HG03460 (cell line): ENCODE results near the gene PAF1.

Experiments
- ATAC-seq: cut with Tn5 transposase; IDR thresholded peaks from one replicate; pipeline ENCODE4 v1.9.1; 2021; ENCODE audit not compliant: unreplicated experiment

The PAF1 gene

GRCh38 chr19:39390751-39391437, at the start of gene PAF1, which contains the start of gene MED29:
TSS of gene PAF1 (minus strand) at chr19:39391106. CDS start at chr19:39390864, 242 bp downstream.
TSS of gene MED29 (plus strand) at chr19:39391378. CDS start at chr19:39391423, 45 bp downstream.
- ATAC-seq: peak; percentile 82

GRCh38 chr19:39438270-39438934, 47.5 kb upstream of the PAF1 start:
- ATAC-seq: no peak

GRCh38 chr19:39436350-39436716, 45.4 kb upstream of the PAF1 start:
- no peak for ATAC-seq

DNA sequence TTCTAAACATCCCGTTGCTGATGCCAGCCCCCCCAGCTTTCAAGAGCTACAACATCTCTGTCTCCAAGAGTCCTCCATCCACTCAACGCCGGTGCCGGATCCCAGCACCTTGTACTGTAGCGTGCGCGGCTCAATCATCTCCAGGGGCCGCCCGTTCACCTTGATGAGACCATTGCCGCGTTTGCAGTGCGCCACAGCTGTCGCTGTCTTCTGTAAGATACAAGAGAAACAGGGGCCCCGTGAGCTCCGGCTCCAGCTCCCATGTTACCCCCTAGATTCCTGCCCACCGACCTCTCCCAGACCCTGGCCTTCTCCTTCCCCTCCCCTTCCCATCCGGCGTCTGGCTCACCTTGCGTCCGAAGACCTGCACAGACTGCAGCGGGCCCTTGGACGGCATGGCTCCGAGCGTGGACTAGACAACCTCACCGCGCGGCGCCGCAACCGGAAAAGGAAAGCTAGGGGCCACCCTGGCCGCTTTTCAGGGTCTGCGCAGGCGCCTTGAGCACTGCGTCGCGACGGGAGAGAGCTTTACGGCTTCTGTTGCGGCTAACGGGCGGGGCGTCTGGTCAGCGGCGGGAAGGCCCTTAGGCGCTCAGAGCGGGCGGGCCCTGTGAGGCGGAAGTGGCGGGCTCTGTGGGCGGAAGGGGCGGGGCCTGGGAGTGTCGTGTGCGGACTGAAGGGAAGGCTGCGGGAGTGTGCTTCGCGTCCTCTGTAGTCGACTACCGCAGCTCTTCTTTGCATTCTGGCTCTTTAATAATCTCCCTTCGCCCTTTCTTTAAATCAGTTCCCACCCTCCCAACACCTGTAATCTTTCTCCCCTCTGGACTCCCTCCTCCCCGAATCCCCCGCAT, 44.8 kb upstream of the PAF1 start, which contains the start of gene RPS16:
RPS16 (minus strand) TSS at position 451 of the 851 bp plus-strand sequence; CDS start at position 397, 54 bp downstream.
- ATAC-seq: peak; percentile 82

GRCh38 chr19:39434123-39435076, 43.5 kb upstream of the PAF1 start:
- ATAC-seq: no peak

GRCh38 chr19:39433480-39434079, 42.7 kb upstream of the PAF1 start:
- ATAC-seq: no peak

GRCh38 chr19:39432677-39433025, 41.7 kb upstream of the PAF1 start:
- ATAC-seq: no peak

- no peak for ATAC-seq
Observed at GRCh38 chr19:39430675-39431593, 40.0 kb upstream of the PAF1 start.

DNA sequence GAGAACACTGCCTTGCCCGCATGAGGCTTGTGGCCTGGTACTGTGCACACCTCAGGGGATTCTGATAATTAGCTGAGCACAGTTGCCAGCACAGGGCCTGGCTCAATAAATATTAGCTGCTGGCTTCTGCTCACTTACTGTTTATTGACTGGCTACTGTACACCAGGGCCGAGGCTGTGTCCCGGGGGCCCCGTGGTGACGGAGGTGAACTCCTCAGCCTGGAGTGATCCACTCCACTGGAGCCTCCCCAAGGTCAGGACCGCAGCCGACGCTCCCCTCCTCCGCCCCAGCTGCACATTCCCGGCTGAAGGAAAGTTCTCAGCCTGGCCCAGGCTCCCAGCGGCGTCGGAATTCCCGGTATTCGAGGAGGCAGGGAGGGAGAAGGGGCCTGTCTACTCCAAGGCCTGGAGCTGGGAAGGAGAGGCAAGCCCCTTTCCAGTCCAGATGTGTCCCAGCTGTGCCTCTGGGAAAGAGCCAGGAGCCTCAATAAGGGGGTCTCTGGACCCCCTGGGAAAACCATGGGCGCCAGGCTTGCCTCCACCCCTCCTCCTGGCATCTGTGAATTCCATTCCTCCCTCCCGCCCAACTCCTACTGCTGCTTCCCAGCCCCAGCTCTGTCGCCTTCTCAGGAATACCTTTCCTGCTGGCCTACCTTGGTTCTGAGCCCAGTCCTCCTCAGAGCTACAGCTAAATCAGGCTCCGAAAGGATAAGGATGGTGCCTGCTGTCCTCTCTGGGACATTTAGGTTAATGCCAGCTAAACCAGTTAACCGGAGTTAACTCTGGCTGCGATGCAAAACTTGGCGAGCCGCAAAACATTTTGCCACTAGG, 37.6 kb upstream of the PAF1 start:
- no peak for ATAC-seq

- no peak for ATAC-seq
Observed at GRCh38 chr19:39427707-39428106, 36.8 kb upstream of the PAF1 start.

DNA sequence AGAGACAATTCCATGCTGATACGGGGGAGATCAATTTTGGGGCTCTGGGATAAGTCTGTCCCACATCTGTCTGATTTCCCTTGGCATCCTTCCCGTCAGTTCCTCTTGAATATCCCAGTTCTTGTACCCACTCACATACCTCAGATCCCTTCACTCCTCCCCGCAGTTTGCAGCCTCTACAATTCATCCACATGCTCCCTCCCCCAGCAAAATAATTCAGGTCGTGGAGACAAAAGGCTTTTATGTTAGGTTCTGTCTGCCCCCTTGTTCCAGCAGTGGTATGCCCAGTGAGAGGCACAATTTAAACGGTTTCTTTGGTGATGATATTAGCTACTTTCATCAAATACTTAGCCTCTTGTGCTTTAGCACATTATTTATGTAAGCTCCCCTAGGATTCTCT, 35.3 kb upstream of the PAF1 start:
- no peak for ATAC-seq

GRCh38 chr19:39425744-39426143, 34.8 kb upstream of the PAF1 start:
- no peak for ATAC-seq

DNA sequence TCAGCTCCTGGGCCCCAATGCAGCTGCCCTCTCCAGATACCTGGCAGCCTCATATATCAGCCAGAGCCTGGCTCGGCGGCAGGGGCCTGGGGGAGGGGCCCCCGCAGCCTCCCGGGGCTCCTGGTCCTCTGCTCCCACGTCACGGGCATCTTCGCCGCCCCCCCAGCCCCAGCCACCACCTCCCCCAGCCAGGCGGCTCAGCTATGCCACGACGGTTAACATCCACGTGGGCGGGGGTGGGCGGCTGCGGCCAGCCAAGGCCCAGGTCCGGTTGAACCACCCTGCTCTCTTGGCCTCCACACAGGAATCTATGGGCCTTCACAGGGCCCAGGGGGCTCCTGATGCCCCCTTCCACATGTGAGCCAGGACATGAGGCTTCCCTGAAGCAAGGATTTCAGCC, 34.0 kb upstream of the PAF1 start:
- ATAC-seq: no peak

DNA sequence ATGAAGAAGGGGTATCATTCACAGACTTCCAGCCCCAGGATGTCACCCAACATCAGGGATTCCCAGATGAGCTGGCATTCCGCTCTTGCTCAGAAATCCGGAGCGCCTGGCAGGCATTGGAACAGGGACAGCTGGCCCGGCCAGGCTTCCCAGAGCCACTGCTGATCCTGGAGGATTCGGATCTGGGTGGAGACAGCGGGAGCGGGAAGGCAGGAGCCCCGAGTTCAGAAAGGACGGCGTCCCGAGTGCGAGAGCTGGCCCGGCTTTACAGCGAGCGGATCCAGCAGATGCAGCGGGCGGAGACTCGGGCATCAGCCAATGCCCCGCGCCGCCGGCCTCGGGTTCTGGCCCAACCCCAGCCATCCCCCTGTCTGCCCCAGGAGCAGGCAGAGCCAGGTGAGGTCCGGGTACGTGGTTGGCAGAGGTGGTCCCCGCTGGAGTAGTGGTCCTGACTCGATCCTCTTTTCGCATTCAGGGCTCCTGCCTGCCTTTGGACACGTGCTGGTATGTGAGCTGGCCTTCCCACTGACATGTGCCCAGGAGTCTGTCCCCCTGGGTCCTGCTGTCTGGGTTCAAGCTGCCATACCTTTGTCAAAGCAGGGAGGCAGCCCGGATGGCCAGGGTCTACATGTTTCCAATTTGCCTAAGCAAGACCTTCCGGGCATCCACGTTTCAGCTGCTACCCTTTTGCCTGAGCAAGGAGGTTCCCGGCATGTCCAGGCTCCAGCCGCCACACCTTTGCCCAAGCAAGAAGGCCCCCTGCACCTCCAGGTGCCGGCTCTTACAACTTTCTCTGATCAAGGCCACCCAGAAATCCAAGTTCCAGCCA, 32.6 kb upstream of the PAF1 start:
- ATAC-seq: no peak

DNA sequence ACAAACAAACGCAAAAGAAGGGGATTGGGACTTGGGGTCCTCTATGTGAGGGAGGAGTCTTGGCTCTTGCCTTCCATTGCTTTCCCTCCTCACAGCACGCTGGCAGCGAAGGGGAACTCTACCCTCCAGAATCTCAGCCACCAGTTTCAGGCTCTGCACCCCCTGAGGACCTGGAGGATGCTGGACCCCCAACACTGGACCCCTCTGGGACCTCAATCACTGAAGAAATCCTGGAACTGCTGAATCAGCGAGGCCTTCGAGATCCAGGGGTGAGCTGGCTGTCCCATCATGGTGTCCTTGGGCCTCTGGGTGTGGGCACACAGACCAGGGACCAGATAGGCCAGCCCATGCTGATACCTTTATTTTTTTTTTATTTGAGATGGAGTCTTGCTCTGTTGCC, 31.1 kb upstream of the PAF1 start:
- no peak for ATAC-seq

- no peak for ATAC-seq
Observed at GRCh38 chr19:39420769-39421168, 29.9 kb upstream of the PAF1 start.

GRCh38 chr19:39419003-39419402, 28.1 kb upstream of the PAF1 start:
- ATAC-seq: no peak
